GM12875 (cell line): ENCODE data around the gene DIAPH2.

ENCODE experiments used
- H3K4me3 ChIP-seq: one replicate; pipeline ENCODE4 v1.5.1; 2011; ENCODE audit warnings: low read depth, low read length, control low read depth
- CTCF ChIP-seq: IDR thresholded peaks from 2 replicates; pipeline ENCODE4 v1.5.1; 2011; ENCODE audit warnings: low read depth, mild to moderate bottlenecking, control low read depth, inconsistent platforms, low read length, moderate library complexity, borderline replicate concordance; ENCODE audit not compliant: insufficient read depth

The DIAPH2 gene

GRCh38 chrX:97328853-97329390, 644.3 kb downstream of the DIAPH2 start:
- no peak for TF ChIP-seq CTCF
- H3K4me3 ChIP-seq = no peak overlapping the region

- no peak overlapping the region for H3K4me3 ChIP-seq
- no peak for TF ChIP-seq CTCF
Observed at GRCh38 chrX:97330151-97330550, 645.5 kb downstream of the DIAPH2 start.

- H3K4me3 ChIP-seq = no peak overlapping the region
- TF ChIP-seq CTCF = no peak
Observed at GRCh38 chrX:97332963-97333362, 648.3 kb downstream of the DIAPH2 start.

DNA sequence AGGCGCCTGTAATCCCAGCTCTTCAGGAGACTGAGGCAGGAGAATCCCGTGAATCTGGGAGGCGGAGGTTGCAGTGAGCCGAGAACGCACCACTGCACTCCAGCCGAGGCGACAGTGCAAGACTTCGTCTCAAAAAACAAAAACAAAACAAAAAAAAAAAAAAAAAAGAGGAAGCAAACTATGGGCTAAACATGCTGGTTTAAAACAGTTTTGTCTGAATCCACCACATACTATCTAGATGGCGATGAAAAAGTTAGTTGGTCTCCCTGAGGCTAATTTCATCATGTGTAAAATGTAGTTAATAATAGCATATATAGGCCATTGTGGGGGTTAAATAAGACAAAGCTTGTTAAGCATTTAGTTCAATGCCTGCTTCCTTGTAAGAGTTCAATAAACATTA, 650.2 kb downstream of the DIAPH2 start:
- no peak overlapping the region for H3K4me3 ChIP-seq
- no peak for TF ChIP-seq CTCF

- no peak overlapping the region for H3K4me3 ChIP-seq
- TF ChIP-seq CTCF = no peak
Observed at GRCh38 chrX:97344724-97345123, 660.1 kb downstream of the DIAPH2 start.

DNA sequence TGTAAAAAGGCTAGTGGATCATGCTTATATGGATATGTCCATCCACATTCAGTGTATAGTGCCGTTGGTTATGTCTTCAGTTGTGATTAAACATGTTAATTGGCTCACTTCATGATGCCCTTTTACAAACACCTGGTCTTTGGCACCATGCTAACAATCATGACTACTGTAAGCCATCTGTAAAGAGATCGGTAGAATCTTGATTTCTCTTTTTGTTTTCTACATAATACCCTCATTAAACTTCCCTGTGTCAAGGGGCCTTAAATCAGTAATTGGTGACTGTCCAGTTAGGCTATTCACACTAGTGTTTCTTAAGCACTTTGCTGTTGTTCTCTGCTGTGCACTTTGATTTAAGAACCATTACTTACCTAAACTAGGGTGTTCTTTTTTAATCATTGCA, 674.3 kb downstream of the DIAPH2 start:
- no peak for TF ChIP-seq CTCF
- H3K4me3 ChIP-seq = no peak overlapping the region

GRCh38 chrX:97363843-97364242, 679.2 kb downstream of the DIAPH2 start:
- no peak for TF ChIP-seq CTCF
- H3K4me3 ChIP-seq = no peak overlapping the region
